HL-60/S4 treated with retinoic acid at 250 ng/mL for 4 days and 3 days (cell line): ENCODE data around the gene ANKS6.
"Not testable (repeated sequence)": the region's sequence is repeated elsewhere in the genome, so short reads cannot be mapped to it uniquely, and the experiment has no call there.

Source experiments
- in situ Hi-C: fragments of 300-500 bp; cut with MboI; formaldehyde crosslinking; loops from 2 replicates; pipeline ENCODE4 v1.7.0; 2022; ENCODE audit warnings: low sequenced_read_pairs

ANKS6 gene

DNA sequence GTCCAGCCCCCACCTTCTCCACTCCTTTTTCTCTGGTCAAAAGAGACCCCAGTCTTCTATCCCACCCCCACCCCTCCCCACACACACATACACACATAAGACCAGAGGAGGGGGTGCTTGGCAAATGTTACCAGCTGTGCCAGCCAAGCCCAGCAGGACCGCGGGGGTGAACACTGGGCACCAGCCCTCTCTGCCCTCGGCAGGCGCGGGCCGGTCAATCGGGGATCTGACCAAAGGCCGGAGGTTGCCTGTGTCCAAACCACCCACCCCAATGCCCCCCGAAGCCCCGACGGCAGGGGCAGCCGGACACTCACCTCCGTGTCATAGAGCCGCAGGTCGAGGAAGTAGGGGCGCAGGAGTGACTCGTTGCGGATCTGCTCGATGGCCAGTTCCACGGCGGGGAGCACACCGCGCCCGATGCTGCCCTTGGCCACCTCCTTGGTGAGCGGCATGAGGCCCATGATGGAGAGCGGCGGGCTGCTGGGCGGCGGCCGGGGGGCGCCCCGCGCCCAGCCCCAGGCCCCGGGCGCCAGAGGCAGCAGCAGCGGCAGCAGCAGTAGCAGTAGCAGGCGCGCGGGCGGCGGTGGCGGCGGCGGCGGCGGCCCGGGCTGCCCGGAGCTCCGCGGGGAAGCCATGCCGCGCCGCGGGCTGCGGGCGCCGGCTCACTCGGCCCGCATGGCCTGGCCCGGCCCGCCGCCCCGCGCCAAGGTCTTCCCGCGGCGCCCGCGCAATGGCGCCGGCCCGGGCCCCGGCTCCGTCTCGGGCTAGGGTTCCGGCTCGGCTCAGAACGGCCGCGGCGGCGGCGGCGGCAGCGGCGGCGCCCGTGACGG lies 88.0 kb downstream of the ANKS6 start:
- in situ Hi-C loops, result no loop called here

DNA sequence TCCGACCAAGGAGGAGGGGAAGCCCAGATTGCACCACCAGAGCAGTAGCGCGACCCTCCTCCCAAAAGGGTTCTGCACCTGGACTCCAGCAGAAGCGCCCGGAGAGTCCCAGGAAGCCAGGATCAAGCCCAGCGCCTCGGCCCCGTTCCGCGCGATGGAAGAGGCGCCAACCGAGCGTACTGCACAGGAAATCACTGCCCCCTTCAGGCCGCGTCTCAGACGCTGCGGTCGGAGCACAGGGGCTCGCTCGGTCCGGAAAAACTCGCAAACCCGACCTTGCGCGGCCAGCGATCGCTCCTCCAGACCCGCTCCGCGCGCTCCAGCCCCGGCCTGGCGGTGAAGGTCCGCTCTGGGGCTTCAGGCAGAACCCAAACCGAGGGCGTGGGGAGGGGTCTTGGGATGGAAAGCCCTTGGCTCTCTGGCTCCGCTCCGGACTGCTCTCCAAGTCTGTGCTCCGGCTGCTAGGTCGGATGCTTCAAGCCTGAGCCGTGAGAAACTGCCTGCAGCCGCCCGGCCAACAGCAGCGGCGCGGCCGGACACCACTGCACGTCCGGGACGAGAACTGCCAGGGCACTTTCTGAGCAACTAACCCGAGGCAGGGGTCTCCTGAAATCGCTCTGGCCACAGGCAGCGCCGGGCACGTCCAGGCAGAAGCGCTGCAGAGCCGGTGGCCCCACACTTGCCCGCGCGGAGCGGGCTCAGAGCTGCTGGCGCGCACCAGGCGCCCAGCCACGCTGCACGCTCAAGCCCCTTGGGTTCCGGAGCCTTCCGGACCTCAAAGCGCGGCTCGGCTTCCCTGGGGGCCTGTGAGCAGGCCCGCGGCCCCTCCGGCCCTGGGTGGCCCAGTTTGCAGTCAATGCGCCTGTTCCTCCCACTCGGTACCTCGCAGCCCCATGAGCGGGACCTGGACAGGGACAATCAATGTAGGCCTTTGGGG lies 88.9 kb downstream of the ANKS6 start:
- in situ Hi-C loops, result no loop called here

DNA sequence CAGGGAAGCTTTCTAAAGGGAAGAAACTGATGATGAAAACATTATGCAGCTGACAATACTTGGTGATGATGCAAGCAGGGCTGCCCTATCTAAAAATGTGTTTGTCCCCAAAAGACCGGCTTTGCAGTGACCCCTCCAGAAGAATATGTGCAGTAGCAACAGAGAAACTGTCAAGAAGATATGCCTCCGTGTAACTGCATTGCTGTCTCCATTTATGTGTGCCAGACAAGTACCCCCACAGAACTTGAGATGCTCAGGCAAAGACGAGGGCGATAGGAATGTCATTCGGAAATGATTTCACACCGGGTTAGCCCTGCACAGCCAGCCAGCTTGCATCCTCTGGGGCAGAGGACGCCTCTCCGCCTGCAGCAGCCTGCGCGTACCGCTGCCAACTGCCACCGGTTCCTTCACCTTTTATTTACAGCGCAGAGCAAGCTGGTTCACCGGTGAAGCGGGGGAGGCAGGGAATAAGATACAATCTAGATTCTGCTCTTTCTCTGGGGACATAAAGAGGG lies 89.6 kb downstream of the ANKS6 start:
- in situ Hi-C loops, result no loop called here

DNA sequence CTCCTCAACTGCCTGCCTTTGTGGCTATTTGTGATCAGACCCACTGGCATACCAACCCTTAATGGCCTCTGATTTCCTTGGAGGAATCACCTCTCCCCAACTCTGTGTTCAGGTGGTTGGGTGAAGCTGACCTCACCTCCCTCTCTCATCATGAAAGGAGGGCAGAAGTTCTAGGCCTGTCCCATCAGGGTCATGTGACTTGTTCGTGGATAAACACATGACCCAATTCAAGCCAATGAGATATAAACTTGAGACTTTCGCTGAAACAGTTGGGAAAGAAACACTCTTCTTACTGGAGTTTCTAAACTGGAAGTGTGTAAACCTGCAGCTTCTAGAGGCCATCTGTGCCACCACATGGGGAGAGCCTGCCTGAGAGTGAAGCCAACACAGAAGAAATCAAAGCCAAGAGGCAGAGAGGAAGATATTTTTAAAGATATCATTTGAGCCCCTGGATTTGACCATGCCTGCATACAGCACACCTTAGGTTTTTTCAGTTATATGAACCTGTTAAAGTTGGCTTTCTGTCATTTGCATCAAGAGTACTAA lies 93.4 kb downstream of the ANKS6 start:
- in situ Hi-C loops, result no loop called here

DNA sequence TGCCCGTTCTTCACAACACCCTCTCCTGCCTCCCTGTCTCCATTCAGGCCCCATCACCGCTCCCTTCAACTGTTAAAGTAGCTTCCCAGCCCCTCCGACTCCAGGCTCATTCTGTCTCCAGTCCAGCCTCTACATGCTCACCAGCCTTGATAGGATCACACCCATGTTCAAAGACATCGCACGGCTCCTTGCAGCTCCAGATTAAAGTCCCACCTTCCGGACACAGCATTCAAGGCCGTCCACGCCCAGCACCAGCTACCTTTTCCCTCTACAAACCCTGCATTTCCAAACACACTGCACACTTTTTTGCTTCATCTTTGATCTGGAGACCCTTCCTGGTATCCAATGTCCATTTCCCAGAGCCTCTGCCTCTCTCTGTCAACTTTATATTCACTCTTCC lies 94.0 kb downstream of the ANKS6 start:
- in situ Hi-C loops, result no loop called here

- in situ Hi-C loops, result no loop called here
These were observed 94.8 kb downstream of the ANKS6 start for GRCh38 chr9:98701576-98701975.

- in situ Hi-C loops, result no loop called here
These were observed 95.6 kb downstream of the ANKS6 start for GRCh38 chr9:98700801-98701200.

DNA sequence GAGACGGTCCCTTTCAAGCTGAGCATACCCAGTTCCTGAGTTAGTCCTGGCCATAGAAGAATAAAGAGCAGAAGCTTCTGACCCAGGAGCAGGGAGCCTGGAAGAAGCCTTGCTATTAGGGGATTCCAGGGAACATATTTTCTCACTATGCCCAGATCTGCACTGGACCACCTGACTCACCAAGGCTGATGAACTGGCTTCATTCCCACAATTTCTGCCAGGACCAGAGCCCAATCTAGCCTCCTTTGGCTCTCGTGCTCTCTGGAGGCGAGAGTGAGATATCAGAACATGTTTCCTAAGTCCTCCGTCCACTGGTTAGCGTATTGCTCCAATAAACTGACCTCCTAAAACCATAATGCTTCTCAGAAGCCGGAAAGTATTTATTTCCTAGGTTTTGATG lies 97.5 kb downstream of the ANKS6 start:
- in situ Hi-C loops, result no loop called here

- in situ Hi-C loops, result no loop called here
These were observed 101.4 kb downstream of the ANKS6 start for GRCh38 chr9:98694943-98695342.

- in situ Hi-C loops, result no loop called here
These were observed 104.0 kb downstream of the ANKS6 start for GRCh38 chr9:98692392-98692791.

DNA sequence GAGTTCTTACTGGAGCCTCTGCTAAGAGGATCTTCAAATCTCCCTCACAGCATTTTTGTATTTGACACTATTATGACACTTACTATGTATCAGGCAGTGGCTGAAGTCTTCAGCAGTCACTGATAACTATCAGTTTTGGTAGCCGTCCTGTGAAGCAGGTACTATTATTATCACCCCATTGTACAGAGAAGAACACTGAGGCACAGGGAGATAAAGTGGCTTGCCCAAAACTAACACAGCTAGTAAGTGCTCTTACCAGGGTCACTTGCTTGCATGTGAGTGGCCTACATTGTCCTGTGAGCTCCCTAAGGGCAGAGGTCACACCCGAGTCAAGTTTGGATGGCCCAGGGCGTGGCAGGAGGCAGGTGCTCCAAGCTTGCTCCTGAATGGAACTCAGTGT lies 104.5 kb downstream of the ANKS6 start:
- in situ Hi-C loops, result no loop called here

- in situ Hi-C loops, result no loop called here
These were observed 105.7 kb downstream of the ANKS6 start for GRCh38 chr9:98690686-98691085.

- in situ Hi-C loops, result no loop called here
These were observed 107.5 kb downstream of the ANKS6 start for GRCh38 chr9:98688710-98689495.

DNA sequence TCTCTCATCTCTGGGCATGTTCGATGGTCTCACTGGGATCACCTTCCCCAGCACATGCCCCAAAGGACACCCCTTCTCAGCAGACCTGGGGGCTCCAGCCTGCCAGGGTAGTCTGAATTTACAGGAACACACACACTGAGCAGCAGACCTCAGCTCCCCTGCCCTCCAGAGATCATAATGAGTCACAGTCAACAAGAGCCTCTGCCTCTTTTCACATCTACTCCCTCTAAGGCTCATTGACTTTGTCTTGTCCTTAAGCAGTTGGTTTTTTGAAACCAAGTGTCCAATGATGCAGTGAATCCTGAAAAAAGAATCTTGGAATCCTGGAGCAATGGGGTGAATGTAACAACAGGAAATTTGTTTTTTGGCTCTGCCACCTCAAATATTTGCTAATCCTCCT lies 108.4 kb downstream of the ANKS6 start:
- in situ Hi-C loops, result no loop called here

GRCh38 chr9:98686961-98687855 lies 109.1 kb downstream of the ANKS6 start:
- in situ Hi-C loops, result no loop called here

GRCh38 chr9:98684816-98685215 lies 111.5 kb downstream of the ANKS6 start:
- in situ Hi-C loops, result not testable (repeated sequence)
